NCI-H526 (cell line): ENCODE results near the gene YPEL2.
"Not testable (repeated sequence)": the region's sequence is repeated elsewhere in the genome, so short reads cannot be mapped to it uniquely, and the experiment has no call there.

Experiments used
- DNase-seq, 2 experiments: peaks; one replicate each; lab custom pipeline; 2025; lab: John Stamatoyannopoulos, UW

Gene YPEL2

GRCh38 chr17:59405944-59406705 is 74.7 kb downstream of the YPEL2 start:
- DNase-seq, result peak; percentile 24 to 30

GRCh38 chr17:59406808-59407381 is 75.4 kb downstream of the YPEL2 start:
- DNase-seq, result peak; percentile 95 to 96

GRCh38 chr17:59409336-59410048 is 78.0 kb downstream of the YPEL2 start:
- DNase-seq, result peak; percentile 96

GRCh38 chr17:59410049-59410437 is 78.6 kb downstream of the YPEL2 start:
- no peak for DNase-seq

- not testable (repeated sequence) for DNase-seq
Observed at GRCh38 chr17:59412431-59412830, 81.0 kb downstream of the YPEL2 start.

GRCh38 chr17:59413014-59413766 is 81.7 kb downstream of the YPEL2 start:
- DNase-seq, result no peak

- DNase-seq, result no peak
Observed at GRCh38 chr17:59415397-59415796, 83.9 kb downstream of the YPEL2 start.

- no peak for DNase-seq
Observed at GRCh38 chr17:59416184-59416583, 84.7 kb downstream of the YPEL2 start.

- DNase-seq, result no peak
Observed at GRCh38 chr17:59417452-59417851, 86.0 kb downstream of the YPEL2 start.

GRCh38 chr17:59418732-59419166 is 87.3 kb downstream of the YPEL2 start:
- DNase-seq, result no peak

GRCh38 chr17:59420901-59421300 is 89.4 kb downstream of the YPEL2 start:
- DNase-seq, result no peak

GRCh38 chr17:59421722-59422121 is 90.3 kb downstream of the YPEL2 start:
- DNase-seq, result no peak

- no peak for DNase-seq
Observed at GRCh38 chr17:59423137-59423724, 91.8 kb downstream of the YPEL2 start.

- DNase-seq, result no peak
Observed at GRCh38 chr17:59423903-59424302, 92.4 kb downstream of the YPEL2 start.

GRCh38 chr17:59424331-59424730 is 92.9 kb downstream of the YPEL2 start:
- DNase-seq, result no peak

- no peak for DNase-seq
Observed at GRCh38 chr17:59425085-59425931, 93.9 kb downstream of the YPEL2 start.

- DNase-seq, result no peak
Observed at GRCh38 chr17:59426031-59426430, 94.6 kb downstream of the YPEL2 start.

GRCh38 chr17:59427425-59427921 is 96.0 kb downstream of the YPEL2 start:
- DNase-seq, result peak in 1 of 2 experiments; percentile 21

- DNase-seq, result no peak
Observed at GRCh38 chr17:59427996-59428395, 96.5 kb downstream of the YPEL2 start.

- no peak for DNase-seq
Observed at GRCh38 chr17:59428916-59429485, 97.5 kb downstream of the YPEL2 start.
